Measurements from ENCODE around the gene GRB10.
"Not testable (repeated sequence)": the region's sequence is repeated elsewhere in the genome, so short reads cannot be mapped to it uniquely, and the experiment has no call there.

The GRB10 gene

DNA sequence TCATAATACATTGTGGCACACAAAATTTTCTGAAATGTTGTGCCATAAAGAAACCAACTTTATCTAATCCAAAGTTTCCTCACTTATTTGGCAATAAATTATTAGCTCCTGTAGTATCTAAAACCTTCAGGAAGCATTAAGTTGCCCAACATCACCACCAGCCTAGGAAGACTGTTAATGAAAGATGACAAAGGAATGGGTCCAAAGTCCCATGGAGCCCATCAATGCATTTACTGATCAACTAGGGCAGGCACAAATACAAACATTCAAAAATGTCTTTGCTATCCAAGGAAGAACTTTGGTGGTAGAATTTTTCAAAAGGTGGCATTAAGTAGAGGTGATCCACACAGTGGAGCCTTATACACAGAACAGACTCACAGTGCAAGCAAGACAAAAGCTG is 4.5 kb downstream of the GRB10 start:
- no peak overlapping the region for H3K27ac ChIP-seq (ENCODE audit: low read depth, low read length, severe bottlenecking)
- H3K4me1 ChIP-seq (ENCODE audit: control insufficient read depth, insufficient read depth, low read length, poor library complexity, severe bottlenecking), result peaks cover 5% of the 10 kb centered on the region
- peaks cover 22% of the 10 kb centered on the region for H3K36me3 ChIP-seq (ENCODE audit: control insufficient read depth, insufficient read depth, low read length)
- no peak overlapping the region for H3K4me3 ChIP-seq (ENCODE audit: extremely low read depth, insufficient read depth, low read length, poor library complexity, severe bottlenecking)
- no peaks in the 10 kb centered on the region for H3K9me3 ChIP-seq (ENCODE audit: control insufficient read depth, low read length)

DNA sequence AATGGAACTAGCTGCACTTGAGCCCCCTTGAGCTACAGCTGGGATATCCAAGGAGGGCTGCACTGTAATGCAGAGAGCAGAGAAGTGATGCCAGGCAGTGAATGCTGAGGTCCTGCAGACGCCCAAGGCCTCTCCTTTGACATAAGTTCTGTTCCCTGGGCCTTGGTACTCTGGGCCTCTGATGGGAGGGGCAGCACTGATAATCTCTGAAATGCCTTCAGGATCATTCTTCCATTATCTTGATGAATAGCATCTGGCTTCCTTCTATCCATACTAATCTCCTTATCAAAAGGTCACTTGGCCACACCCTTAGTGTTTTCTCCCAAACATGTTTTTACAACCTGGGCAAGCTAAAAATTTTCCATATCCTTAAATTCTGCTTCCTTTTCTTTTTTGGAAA is 6.9 kb downstream of the GRB10 start:
- Histone ChIP-seq H3K4me3 (ENCODE audit: extremely low read depth, insufficient read depth, low read length, poor library complexity, severe bottlenecking) (no peak overlapping the region), H3K36me3 (ENCODE audit: control insufficient read depth, insufficient read depth, low read length) (peaks cover 37% of the 10 kb centered on the region), H3K4me1 (ENCODE audit: control insufficient read depth, insufficient read depth, low read length, poor library complexity, severe bottlenecking) (no peaks in the 10 kb centered on the region), H3K27ac (ENCODE audit: low read depth, low read length, severe bottlenecking) (no peak overlapping the region), H3K9me3 (ENCODE audit: control insufficient read depth, low read length) (no peaks in the 10 kb centered on the region)
- WGBS, 2 experiments (ENCODE audit: insufficient coverage in 2 of 2), result 78 to 80% methylated on average over 1 of the region's 1 CpG

DNA sequence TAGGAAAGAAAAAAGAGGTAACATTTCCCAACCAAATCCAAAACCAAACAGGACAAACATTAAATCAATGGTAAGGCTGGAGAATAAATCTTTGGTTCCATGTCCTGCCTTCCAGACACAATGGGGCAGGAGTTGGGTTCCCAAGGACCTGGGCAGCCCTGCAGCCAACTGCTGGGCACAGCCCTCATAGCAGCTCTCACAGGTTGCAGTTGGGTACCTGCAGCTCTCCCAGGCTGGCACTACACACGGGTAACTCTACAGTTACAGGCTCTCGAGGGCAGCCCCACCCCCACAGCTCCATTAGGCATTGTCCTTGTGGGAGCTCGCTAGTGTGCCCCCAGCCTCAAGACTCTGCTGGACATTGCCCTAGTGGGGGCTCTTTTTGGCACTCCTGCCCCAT is 7.5 kb downstream of the GRB10 start:
- no peak overlapping the region for H3K4me3 ChIP-seq (ENCODE audit: extremely low read depth, insufficient read depth, low read length, poor library complexity, severe bottlenecking)
- no peaks in the 10 kb centered on the region for H3K9me3 ChIP-seq (ENCODE audit: control insufficient read depth, low read length)
- peaks cover 42% of the 10 kb centered on the region for H3K36me3 ChIP-seq (ENCODE audit: control insufficient read depth, insufficient read depth, low read length)
- WGBS, 2 experiments (ENCODE audit: insufficient coverage in 2 of 2), result 61 to 82% methylated on average over 3 of the region's 3 CpGs
- H3K4me1 ChIP-seq (ENCODE audit: control insufficient read depth, insufficient read depth, low read length, poor library complexity, severe bottlenecking), result no peaks in the 10 kb centered on the region
- no peak overlapping the region for H3K27ac ChIP-seq (ENCODE audit: low read depth, low read length, severe bottlenecking)

DNA sequence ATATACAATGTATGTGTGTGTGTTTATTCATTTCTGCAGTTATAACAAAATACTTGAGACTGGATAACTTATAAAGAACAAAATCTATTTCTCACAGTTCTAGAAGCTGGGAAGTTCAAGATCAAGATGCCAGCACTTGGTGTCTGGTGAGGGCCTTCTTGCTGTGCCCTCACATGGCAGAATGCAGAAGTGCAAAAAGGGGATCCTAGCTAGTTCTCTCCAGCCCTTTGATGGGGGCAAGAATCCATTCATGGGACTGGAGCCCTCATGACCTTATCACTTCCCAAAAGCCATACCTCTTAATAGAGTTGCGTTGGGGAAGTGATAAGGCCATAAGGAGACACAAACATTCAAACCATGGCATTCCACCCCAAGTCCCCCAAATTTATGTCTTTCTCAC is 8.4 kb downstream of the GRB10 start:
- no CpG with 5 or more reads among the region's 1 CpG for WGBS, 2 experiments (ENCODE audit: insufficient coverage in 2 of 2)
- Histone ChIP-seq H3K9me3 (ENCODE audit: control insufficient read depth, low read length) (no peaks in the 10 kb centered on the region), H3K36me3 (ENCODE audit: control insufficient read depth, insufficient read depth, low read length) (peaks cover 48% of the 10 kb centered on the region), H3K27ac (ENCODE audit: low read depth, low read length, severe bottlenecking) (no peak overlapping the region), H3K4me1 (ENCODE audit: control insufficient read depth, insufficient read depth, low read length, poor library complexity, severe bottlenecking) (no peaks in the 10 kb centered on the region), H3K4me3 (ENCODE audit: extremely low read depth, insufficient read depth, low read length, poor library complexity, severe bottlenecking) (no peak overlapping the region)

DNA sequence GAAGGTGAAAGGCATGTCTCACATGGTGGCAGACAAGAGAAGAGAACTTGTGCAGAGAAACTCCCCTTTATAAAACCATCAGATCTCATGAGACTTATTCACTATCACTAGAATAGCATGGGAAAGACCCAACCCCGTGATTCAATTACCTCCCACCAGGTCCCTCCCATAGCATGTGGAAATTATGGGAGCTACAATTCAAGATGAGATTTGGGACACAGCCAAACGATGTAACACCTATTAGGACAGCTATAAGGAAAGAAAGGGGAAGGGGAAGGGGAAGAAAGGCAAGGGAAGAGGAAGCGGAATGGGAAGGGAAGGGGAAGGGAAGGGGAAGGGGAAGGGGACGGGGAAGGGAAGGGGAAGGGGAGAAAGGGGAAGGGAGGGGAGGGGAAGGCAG is 9.6 kb downstream of the GRB10 start:
- no CpG with 5 or more reads among the region's 4 CpGs for WGBS, 2 experiments (ENCODE audit: insufficient coverage in 2 of 2)

DNA sequence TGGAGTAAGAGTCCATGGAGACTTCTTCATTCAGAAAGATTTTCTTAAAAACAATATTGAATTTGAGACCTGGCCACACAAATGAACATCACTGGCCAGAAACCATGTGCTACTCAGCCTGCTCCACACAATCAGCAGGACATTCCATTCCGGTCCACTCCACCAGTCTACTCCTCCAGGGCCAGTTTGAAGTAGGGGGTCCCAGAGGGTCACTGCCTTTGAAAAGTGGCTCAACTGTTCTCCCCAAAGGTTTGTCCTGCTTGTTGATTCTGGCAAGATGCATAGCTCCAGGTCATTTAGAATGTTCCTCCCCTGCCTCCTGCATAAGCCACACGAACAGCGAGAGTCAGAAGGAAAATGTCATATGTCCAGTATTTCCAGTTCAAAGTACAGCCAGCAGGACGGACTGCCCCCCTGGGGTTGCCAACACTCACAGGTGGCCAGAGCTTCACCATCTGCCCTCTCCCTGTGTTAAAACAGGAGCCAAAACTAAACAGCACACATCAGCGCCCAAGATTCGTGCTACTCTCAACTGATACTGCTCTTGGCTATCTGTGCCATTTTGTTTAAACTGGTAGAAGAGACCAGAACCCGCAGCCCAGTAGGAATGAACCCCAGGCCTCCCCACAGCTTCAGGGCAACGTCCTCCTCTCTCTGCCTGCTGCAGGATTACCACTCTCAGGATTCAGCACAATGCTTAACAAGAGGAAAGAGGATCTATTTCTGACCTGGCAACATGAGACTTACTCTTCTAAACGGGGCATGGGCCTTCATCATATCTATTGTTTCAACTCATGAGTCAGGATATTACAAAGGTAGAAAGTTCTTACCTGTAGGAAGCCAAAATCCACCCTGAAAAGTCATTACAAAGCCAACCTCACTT is 11.3 kb downstream of the GRB10 start:
- WGBS, 2 experiments (ENCODE audit: insufficient coverage in 2 of 2), result 96 to 97% methylated on average over 6 to 8 of the region's 9 CpGs
- no peaks in the 10 kb centered on the region for H3K9me3 ChIP-seq (ENCODE audit: control insufficient read depth, low read length)
- no peak overlapping the region for H3K4me3 ChIP-seq (ENCODE audit: extremely low read depth, insufficient read depth, low read length, poor library complexity, severe bottlenecking)
- no peaks in the 10 kb centered on the region for H3K4me1 ChIP-seq (ENCODE audit: control insufficient read depth, insufficient read depth, low read length, poor library complexity, severe bottlenecking)
- no peak overlapping the region for H3K27ac ChIP-seq (ENCODE audit: low read depth, low read length, severe bottlenecking)
- peaks cover 45% of the 10 kb centered on the region for H3K36me3 ChIP-seq (ENCODE audit: control insufficient read depth, insufficient read depth, low read length)

More for the DNA sequence above, 9.6 kb downstream of the GRB10 start:
- H3K4me1 ChIP-seq (ENCODE audit: control insufficient read depth, insufficient read depth, low read length, poor library complexity, severe bottlenecking); H3K9me3 ChIP-seq (ENCODE audit: control insufficient read depth, low read length); H3K27ac ChIP-seq (ENCODE audit: low read depth, low read length, severe bottlenecking); H3K4me3 ChIP-seq (ENCODE audit: extremely low read depth, insufficient read depth, low read length, poor library complexity, severe bottlenecking): not testable (repeated sequence)
- H3K36me3 ChIP-seq (ENCODE audit: control insufficient read depth, insufficient read depth, low read length), result peaks cover 45% of the 10 kb centered on the region

DNA sequence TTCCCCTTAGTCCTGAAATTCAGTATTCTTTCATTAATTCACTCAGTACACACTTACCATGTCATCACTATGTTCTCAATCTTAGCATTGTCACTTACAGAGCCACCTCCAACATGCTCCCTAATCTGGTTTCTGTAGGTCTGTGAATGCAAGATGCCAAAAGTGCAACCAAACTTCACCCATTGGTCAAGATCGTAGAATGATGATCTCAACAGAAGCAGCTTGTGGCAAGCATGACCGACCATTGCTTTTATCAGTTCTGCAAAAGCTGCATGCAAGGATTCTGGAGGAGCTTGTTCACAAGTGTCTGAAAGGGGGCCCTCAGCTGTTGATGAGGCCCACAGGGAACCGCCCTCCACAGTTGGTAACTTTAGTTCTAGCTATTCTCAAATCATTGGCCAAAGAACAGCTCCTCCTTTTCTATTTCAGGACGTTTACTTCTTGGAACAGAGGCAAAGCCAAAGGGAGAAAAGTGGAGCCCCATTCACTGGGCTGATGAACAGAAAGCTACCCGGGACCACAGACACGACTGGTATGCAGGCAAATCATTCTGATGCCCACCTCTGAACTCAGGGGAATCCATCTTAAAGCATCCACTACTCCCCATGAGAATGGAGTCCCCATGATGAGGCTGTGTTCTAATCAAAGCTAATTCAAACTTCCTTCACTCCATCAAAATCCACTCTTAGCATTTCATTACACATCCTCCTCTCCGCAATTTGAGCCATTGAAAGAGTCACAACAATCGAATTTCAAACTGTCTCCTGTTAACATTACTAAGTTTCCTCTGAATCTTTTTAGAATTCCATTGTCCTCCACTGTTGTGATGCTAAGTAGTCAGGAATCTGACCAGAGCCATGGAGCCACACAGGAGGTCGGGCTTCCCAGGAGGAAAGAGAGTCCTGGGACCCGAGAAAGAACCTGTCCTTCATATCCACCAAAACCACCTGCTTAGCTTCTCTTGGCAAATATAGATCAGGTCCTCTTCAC is 13.9 kb downstream of the GRB10 start:
- 65 to 69% methylated on average over 8 to 10 of the region's 10 CpGs for WGBS, 2 experiments (ENCODE audit: insufficient coverage in 2 of 2)
- Histone ChIP-seq H3K4me1 (ENCODE audit: control insufficient read depth, insufficient read depth, low read length, poor library complexity, severe bottlenecking) (no peaks in the 10 kb centered on the region), H3K9me3 (ENCODE audit: control insufficient read depth, low read length) (no peaks in the 10 kb centered on the region), H3K27ac (ENCODE audit: low read depth, low read length, severe bottlenecking) (no peak overlapping the region), H3K36me3 (ENCODE audit: control insufficient read depth, insufficient read depth, low read length) (peaks cover 36% of the 10 kb centered on the region), H3K4me3 (ENCODE audit: extremely low read depth, insufficient read depth, low read length, poor library complexity, severe bottlenecking) (no peak overlapping the region)

DNA sequence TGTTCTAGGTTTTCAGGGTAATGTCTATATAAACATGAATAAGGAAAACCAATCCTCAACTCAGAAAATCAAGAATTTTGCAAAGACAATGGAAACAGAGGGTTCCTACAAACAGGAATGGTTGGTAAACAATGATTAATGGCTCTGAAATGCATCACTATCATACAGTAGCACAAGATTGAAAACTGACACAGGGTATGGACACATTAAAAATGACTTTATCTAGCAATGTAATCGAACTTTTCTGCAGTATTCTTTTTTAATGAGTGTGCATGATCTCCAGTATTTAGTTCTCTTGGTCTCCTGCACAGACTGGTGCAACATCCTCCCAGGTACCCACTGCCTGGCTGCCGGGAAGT is 15.9 kb downstream of the GRB10 start:
- no peak overlapping the region for H3K27ac ChIP-seq (ENCODE audit: low read depth, low read length, severe bottlenecking)
- no peaks in the 10 kb centered on the region for H3K9me3 ChIP-seq (ENCODE audit: control insufficient read depth, low read length)
- no peaks in the 10 kb centered on the region for H3K4me1 ChIP-seq (ENCODE audit: control insufficient read depth, insufficient read depth, low read length, poor library complexity, severe bottlenecking)
- peaks cover 32% of the 10 kb centered on the region for H3K36me3 ChIP-seq (ENCODE audit: control insufficient read depth, insufficient read depth, low read length)
- WGBS, 2 experiments (ENCODE audit: insufficient coverage in 2 of 2), result 71% methylated on average over 1 of the region's 2 CpGs; no CpG with 5 or more reads in 1 of the 2 experiments
- no peak overlapping the region for H3K4me3 ChIP-seq (ENCODE audit: extremely low read depth, insufficient read depth, low read length, poor library complexity, severe bottlenecking)

DNA sequence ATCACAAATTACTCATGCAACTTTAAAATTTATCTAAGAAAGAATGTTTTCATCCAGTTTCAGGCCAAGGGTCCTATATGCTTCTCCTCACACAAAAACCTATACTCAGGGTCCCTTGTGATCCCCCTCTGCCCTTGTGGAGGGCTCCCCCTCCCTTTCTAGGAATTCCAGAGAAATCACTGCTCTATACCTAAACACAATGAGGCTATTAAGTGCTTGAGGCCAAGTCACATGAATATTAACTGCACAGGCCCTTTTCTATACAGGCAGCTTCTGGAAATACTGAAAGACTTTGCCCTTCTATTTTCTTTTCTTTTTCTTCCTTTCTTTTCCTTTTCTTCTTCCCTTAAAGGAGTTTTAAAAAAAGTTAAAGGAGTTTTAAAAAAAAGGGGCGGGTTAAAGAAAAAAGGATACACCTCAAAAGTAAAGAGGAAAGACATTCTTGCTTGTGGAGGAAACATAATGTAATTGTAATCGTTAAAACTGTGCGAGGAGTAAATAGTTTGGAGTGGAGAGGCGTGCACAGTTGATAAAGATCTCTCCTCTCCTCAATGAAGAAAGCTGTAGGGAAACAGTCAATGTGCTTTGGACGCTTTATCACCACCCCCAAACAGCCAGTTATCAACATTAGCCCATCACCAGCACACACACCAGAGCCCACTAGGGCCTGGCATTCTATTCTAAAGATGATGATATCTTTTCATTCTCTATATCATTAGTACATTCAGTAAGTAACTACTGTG is 16.4 kb downstream of the GRB10 start:
- 100% methylated on average over 1 to 3 of the region's 5 CpGs for WGBS, 2 experiments (ENCODE audit: insufficient coverage in 2 of 2)
- Histone ChIP-seq H3K27ac (ENCODE audit: low read depth, low read length, severe bottlenecking) (no peak overlapping the region), H3K4me1 (ENCODE audit: control insufficient read depth, insufficient read depth, low read length, poor library complexity, severe bottlenecking) (no peaks in the 10 kb centered on the region), H3K4me3 (ENCODE audit: extremely low read depth, insufficient read depth, low read length, poor library complexity, severe bottlenecking) (no peak overlapping the region), H3K9me3 (ENCODE audit: control insufficient read depth, low read length) (no peaks in the 10 kb centered on the region), H3K36me3 (ENCODE audit: control insufficient read depth, insufficient read depth, low read length) (peaks cover 32% of the 10 kb centered on the region)

DNA sequence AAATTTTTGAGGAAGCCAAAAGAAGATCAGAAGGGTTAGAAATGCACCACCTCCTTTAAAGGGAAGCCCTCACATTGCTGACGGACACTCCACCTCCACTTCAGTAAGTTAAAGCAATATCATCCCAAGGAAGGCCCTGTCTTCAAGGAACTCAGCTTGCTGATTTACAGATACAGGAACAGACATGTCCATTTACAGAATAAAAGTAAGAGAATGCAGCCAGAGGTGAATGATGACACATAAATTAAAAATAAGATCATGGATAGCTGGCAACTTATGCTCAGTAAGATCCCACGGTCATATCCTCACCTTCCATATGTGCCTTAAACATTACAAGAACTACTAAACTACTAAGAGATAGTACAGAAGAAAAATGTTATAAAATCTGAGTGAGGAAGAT is 20.4 kb downstream of the GRB10 start:
- Histone ChIP-seq H3K36me3 (ENCODE audit: control insufficient read depth, insufficient read depth, low read length) (peaks cover 26% of the 10 kb centered on the region), H3K4me3 (ENCODE audit: extremely low read depth, insufficient read depth, low read length, poor library complexity, severe bottlenecking) (no peak overlapping the region)
- WGBS, 2 experiments (ENCODE audit: insufficient coverage in 2 of 2), result 100% methylated on average over 1 of the region's 2 CpGs; no CpG with 5 or more reads in 1 of the 2 experiments

More for the DNA sequence above, 20.4 kb downstream of the GRB10 start:
- H3K4me1 ChIP-seq (ENCODE audit: control insufficient read depth, insufficient read depth, low read length, poor library complexity, severe bottlenecking), result no peaks in the 10 kb centered on the region
- H3K9me3 ChIP-seq (ENCODE audit: control insufficient read depth, low read length), result no peaks in the 10 kb centered on the region
- no peak overlapping the region for H3K27ac ChIP-seq (ENCODE audit: low read depth, low read length, severe bottlenecking)

Data from mesodermal cell (in vitro differentiated cells).